ENCODE results near the gene TBC1D5.
"Not testable (repeated sequence)": the region's sequence is repeated elsewhere in the genome, so short reads cannot be mapped to it uniquely, and the experiment has no call there.

GRCh38 chr3:17613017-17613416 lies 129.4 kb downstream of the TBC1D5 start:
- TF ChIP-seq, protein P1, sequence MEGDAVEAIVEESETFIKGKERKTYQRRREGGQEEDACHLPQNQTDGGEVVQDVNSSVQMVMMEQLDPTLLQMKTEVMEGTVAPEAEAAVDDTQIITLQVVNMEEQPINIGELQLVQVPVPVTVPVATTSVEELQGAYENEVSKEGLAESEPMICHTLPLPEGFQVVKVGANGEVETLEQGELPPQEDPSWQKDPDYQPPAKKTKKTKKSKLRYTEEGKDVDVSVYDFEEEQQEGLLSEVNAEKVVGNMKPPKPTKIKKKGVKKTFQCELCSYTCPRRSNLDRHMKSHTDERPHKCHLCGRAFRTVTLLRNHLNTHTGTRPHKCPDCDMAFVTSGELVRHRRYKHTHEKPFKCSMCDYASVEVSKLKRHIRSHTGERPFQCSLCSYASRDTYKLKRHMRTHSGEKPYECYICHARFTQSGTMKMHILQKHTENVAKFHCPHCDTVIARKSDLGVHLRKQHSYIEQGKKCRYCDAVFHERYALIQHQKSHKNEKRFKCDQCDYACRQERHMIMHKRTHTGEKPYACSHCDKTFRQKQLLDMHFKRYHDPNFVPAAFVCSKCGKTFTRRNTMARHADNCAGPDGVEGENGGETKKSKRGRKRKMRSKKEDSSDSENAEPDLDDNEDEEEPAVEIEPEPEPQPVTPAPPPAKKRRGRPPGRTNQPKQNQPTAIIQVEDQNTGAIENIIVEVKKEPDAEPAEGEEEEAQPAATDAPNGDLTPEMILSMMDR (IDR thresholded peaks at IDR 0.05 in 8 of 11, conservative IDR thresholded peaks at IDR 0.05 in 3 of 11): not testable (repeated sequence)
- not testable (repeated sequence) for TF ChIP-seq POLR2A, POLR2AphosphoS5 (IDR thresholded peaks at IDR 0.05)
